Activated CD4-positive, CD25-positive, alpha-beta regulatory T cell treated with anti-CD3 and anti-CD28 coated beads, Interleukin-2, amount 50 U/mL, for 72 hours (primary cell): ENCODE measurements around the gene CKM.
A peak's percentile ranks its signal among the peaks of the same experiment; 100 is the strongest.
"Not testable (repeated sequence)": the region's sequence is repeated elsewhere in the genome, so short reads cannot be mapped to it uniquely, and the experiment has no call there.

ENCODE experiments used
- DNase-seq: peaks from one replicate; pipeline ENCODE4 v3.0.0; 2021

The CKM gene

DNA sequence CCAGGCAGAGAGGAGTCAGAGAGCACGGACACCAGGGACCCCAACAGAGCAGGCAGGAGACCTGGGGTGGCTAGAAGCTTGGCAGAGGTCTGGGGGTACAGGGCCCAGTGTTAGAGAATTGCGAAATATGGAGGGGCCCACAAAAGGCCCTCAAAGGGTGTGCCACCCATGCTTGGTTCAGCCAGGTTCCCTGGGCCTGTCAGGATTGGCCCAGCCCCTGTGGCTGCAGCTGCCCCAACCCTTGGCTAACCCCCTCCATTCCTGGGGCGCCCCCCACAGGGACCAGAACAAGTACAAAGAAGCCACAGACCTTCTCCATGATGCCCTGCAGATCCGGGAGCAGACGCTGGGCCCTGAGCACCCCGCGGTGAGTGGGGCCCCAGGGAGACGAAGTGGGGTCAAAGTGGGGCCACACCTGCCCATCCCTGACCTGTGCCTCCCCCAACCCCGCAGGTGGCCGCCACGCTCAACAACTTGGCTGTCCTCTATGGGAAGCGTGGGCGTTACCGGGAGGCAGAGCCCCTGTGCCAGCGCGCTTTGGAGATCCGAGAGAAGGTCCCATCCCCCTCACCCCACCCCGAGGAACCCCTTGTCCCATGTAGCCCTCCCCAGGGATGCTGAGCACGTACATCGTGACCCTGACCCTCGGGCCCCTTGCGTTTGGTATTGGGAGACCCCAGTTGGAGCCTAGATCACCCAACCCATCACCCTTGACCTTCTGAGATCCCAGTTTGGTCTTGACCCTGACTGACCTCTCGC lies 25.9 kb upstream of the CKM start:
- no peak for DNase-seq

DNA sequence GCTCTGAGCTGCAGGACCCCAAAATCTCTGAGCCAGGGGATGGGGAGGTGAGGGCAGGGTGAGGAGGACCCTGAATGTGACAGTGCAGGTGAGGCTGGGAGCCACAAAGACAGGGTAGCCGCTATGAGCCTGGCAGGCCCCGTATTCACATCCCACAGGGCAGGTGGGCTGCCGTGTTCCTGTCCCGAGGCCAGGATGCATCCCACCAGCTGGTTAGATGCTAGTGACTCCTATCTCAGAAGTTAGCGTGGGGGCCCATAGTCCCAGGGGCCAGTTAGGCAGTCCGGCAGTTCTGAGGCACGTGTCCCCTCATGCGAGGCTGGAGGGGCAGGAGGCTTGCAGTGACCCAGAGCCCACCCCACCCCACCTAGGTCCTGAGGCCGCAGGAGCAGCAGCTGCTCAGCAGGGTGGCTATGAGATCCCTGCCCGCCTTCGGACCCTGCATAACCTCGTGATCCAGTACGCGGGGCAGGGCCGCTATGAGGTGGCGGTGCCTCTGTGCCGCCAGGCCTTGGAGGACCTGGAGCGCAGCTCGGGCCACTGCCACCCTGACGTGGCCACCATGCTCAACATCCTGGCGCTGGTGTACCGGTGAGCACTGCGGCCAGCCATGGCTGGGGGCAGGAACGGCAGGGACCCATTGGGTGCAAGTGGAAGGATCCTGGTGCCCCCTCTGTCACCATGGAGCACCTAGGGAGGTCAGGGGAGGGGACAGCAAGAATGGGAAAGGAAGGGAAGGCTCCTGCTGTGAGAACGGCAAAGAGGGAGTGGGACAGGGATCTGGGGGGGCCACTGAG lies 25.1 kb upstream of the CKM start:
- DNase-seq, result no peak

DNA sequence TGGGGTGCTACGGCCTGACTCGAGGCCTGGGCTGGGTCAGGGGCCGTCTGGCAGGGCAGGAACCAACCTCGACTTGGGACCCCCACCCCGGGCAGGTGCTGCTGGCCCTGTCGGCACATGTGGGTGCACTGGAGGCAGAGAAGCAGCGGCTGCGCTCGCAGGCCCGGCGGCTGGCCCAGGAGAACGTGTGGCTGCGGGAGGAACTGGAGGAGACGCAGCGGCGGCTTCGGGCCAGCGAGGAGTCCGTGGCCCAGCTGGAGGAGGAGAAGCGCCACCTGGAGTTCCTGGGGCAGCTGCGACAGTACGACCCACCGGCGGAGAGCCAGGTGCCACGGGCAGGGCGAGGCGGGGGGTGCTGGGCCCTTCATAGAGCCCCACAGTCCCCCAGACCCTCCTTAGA lies 23.8 kb upstream of the CKM start:
- DNase-seq, result no peak

DNA sequence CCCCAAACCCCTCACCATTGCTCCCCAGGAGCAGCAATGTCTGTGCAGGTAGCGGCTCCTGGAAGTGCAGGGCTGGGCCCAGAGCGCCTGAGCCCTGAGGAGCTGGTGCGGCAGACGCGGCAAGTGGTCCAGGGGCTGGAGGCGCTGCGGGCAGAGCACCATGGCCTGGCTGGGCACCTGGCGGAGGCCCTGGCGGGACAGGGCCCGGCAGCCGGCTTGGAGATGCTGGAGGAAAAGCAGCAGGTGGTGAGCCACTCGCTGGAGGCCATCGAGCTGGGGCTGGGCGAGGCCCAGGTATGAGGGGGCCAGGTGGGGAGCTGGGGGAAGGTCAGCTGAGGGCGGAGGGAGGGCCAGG lies 22.8 kb upstream of the CKM start:
- no peak for DNase-seq

DNA sequence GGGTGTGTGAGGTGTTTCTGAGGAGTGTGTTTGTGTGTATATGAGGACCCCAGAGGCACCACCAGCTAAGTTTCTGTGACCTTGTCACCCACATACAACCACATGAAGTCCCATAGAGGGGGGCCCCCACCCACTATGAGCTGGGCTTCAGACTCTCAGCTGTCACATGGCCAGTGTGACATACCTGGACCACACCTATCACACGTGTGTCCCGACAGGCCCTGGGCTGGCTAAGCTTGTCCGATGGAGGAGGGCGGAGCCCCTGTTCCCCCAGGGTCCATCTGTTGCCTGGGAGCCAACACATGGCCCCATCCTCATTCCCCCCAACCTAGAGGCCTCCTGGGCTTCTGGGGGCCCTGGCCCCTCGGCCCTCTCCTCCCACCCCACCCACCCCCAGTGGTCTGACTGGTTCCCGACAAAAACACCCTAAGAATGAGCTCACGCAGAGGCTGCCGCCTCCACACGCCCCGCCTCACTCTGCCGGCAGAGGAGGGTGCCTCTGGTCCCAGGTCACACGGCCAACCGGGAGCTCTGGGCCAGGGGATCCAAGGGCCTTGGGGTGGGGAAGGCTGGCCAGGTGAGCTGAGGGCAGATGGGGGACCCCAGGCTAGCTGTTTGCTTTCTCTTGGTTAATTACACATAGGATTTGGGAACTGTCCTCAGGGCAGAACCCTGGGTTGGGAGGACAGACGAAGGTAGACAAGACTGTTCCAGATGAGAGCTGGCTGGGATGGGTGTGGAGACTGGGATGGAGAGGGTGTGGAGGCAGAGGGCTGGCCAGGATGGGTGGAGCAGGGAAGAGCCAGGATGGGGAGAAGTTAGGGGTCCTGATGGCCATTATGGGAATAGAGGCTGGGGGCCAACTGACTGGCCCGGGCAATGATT lies 22.2 kb upstream of the CKM start:
- no peak for DNase-seq

DNA sequence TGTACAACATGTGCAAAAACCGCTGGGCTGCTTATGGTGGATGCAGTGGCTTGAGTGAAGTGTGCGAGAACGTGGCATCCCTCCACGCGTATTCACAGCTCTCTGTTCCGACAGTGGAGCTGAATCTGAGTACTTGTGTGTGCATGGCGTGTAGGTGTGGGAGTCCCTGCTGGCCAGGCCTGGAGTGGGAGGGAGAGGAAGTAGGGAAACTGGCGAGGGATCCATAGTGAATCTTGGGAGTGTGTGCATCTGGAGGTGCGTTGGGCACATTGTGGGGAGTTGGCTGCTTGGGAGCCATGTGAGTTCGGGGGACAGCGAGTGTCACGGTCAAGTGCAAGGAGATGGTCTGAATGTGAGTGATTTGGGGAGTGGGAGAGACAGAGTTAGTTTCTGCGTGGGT lies 20.2 kb upstream of the CKM start:
- no peak for DNase-seq

DNA sequence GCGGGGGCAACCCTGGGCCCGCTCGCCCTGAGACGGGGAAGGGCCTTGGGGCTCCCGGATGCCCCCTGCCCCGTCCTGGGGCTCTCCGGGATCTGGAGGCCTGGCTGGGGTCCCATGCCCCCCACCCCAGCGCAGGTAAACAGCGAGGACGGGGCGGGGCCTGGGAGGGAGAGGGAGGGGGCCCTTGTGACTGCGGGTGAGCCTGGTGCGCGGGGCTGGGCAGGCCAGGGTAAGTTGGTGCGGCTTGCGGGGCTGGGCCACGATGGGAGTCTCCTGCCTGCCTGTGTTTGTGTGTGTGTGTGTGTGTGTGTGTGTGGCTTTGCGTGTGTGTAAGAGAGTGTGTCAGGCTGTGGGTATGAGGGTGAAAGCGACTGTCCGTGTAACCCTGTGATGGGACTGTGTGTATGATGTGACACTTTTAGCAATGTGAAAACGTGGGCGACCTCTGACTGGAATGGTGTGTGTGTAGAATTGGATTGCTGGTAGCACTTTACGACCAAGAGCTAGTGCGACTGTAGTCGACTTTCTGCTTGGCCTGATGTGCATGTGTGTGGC lies 18.3 kb upstream of the CKM start:
- no peak for DNase-seq

DNA sequence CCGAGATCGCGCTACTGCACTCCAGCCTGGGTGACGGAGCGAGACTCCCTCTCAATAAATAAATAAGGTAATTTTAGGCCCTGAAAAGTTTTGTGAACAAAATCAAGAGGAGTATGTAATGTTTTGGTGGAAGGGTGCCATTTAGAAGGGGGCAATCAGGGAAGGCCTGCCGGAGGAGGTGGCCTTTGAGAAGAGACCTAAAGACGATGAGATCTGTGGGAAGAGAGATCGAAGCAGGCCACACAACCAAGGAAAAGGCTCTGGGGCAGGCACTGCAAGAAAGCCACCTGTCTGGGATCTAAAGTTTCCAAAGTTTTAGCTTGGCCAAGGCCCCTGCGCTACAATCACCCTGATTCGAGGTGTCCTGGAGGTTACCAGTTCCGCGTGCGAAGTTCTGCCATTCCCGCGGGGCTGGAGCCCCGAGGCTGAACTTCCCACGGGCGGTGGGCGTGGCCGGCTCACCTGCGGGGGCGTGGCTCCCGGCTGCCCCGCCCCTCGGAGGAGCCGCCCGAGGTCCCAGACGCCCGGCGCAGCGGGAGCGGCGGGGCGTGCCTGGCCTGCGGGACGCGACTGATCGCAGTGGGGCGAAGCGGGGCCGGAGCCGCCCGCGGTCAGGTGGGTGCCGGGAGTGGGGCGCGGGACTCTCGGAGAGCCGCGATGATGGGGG lies 17.7 kb upstream of the CKM start, which contains the start of gene KLC3:
KLC3 (plus strand) TSS at position 519 of the 667 bp plus-strand sequence. CDS start 4,792 bp downstream, outside the sequence.
- DNase-seq, result peak; percentile 48

DNA sequence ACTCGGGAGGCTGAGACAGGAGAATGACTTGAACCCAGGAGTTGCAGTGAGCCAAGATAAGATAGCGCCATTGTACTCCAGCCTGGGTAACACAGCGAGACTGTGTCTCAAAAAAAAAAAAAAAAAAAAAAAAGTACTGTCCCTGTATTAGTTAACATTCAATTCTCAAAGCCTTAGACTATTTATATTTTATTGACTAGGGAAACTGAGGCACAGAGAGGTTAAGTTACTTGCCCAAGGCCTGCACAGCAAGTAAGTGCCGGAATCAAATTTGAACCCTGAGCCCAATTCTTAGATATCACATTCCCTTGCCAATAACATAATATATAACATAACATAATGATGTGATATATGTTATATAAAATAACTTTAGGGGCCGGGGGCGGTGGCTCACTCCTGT lies 17.0 kb upstream of the CKM start:
- DNase-seq, result no peak

DNA sequence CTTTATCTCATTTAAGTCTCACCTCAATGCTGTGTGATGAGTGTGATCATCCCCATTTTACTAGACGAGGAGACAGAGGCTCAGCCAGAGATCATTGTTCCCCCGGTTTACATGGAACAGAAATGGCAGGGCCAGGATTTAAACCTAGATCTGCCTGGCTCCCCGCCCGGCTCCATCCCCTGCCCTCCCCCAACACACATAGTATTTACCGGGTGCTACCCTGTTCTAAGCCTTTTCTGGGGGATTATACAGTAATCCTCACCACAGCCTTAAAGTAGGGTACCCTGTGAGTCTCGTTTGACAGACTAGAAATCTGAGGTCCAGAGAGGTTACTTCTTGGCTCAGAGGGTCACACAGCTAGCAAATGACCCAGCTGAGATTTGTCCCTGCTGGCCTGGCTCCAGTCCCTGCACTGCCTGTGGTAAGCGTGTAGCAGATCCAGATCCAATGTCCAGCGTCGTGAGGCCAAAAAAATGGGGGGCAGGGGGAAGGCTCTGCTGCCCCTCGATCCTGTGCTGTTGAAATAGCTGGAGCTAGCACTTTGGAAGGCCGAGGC lies 14.1 kb upstream of the CKM start:
- no peak for DNase-seq

DNA sequence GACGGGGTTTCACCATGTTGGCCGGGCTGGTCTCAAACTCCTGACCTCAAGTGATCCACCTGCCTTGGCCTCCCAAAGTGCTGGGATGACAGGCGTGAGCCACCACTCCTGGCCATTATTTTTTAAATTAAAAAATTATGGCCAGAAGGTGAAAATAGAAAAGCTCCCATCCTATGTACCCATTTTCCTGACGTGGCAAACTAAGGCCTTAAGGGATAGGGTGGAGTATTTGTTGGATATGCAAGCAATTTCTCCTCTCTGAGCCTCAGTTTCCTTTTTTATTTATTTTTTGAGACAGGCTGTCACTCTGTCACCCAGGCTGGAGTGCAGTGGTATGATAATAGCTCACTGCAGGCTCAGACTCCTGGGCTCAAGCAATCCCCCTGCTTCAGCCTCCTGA lies 12.2 kb upstream of the CKM start:
- not testable (repeated sequence) for DNase-seq

DNA sequence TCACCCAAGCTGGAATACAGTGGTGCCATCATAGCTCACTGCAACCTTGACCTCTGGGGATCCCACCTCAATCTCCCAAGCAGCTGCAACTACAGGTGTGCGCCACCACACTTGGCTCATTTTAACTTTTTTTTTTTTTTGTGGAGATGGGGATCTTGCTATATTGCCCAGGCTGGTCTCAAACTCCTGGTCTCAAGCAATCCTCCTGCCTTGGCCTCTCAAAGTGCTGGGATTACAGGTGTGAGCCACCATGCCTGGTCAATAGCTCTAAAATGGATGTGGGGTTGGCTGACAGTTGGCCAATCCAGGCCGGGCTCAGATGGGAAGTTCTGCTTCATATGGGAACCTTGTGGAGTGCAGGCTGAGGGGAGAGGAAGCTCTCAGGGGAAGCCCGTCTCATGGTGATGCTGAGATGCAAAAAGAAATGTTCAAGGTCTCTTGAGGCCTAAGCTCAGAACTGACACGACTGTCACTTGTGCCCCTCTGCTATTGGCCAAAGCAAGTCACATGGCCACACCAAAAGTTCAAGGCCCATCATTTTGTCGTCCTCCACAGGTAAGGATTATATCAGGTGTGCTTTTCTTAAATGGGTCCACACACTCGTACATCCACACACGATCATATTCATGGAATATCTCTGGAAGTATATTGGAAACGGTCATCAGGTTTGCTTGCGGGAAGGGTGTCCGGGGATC lies 11.1 kb upstream of the CKM start:
- DNase-seq, result no peak

DNA sequence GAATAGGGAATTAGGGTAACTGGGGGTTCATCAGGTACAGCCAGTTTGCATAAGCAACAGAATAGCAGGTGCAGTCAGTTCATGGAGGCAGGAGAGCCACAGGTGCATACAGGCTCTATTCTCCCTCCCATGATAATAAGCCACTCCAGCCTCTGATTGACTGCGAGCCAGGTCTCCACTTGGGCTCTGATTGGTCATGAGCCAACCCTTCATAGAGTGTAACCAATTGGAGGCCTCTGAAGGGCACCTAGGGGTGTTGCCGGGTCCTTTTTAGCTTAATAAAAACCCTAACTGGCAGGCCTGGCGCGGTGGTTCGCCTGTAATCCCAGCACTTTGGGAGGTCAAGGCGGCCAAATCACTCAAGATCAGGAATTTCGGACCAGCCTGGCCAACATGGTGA lies 8.7 kb upstream of the CKM start:
- DNase-seq, result no peak

DNA sequence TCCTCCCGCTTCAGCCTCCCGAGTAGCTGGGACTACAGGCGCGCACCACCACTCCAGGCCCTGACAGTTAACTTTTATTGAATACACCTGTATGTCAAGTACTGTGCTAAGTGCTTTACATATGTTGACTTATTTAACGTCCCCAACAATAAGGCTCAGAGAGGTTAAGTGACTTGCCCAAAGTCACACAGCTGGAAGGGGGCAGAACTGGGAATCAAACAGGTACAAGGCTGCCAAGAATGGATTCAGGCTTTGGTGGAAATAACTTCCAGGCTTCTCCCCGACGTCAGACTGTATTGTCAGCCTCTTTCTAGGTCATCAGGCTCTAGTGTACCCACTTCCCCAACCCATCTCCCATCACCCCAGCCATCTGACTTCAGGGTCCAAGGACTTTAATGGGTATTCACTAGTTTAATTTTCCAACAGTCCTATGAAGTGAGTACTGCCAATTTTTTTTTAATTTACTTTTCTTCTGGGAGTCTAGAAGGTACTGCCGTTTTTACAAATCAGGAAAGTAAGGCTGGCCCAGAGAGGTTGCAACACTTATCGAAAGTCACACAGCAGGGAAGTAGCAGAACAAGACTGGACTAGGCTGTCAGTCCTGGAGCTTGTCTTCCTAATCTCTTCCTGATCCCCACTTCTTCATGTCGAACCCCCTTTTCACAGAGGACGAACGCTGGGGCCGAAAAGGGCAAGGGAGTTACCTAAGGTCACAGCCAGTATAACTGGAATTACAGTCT lies 4.9 kb upstream of the CKM start:
- no peak for DNase-seq

DNA sequence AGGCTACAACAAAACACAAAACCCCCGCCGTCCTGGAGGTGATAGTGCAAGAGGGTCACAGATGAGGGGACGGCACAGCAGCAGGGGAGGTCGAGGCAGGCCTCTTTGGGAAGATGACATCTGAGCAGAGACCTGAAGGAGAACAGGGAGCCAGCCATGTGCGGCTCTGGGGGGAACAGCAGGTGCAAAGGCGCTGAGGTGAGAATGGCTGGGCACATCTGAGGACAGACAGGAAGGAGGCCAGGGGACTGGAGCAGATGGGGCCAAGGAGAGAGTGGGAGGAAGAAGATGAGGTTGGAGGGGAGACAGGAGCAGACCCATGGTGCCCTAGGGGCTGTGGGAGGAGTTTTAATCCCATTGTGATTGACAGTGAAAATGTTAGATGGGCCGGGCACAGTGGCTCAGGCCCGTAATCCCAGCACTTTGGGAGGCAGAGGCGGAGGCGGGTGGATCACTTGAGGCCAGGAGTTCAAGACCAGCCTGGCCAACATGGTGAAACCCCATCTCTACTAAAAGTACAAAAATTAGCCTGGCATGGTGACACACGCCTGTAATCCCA lies 1.8 kb upstream of the CKM start:
- DNase-seq, result no peak

DNA sequence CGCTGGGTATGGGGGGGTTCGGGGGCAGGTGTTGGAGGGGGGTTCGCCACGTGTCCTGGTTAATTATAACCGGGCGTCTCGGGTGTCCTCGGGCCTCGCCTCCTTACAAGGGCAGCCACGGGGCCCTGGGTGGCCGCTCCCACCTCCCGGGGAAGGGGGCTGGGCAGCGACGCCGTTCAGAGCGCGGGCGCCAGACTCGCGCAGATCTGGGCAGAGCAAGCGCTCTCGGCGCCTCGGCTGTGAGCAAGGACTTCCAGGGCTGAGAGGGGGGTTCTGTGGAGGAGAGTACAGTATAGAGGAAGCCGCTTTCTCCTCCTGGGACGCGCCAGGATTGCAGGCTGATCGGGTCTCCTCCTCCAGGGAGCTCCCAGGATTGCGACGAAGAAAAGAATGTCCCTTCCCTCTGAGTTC lies 1.0 kb upstream of the CKM start:
- no peak for DNase-seq

DNA sequence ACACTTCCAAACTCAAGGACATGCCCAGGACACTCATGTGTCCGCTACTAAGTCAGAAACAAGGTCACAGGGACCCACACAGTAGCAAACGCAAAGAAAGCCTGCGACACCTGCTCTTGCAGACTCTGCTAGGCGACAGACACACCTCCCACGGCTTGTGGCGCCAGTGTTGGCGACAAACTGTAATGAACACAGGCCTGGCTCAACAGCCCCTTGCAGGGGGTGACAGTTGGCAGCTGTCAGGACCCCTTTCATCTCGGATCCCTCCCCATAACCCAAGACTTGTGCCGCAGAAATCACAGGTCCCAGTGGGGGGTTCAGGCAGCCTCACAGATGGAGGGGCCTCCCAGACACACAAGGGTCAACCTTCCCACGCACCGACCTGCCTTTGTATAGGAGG lies 364 bp downstream of the CKM start:
- DNase-seq, result no peak

DNA sequence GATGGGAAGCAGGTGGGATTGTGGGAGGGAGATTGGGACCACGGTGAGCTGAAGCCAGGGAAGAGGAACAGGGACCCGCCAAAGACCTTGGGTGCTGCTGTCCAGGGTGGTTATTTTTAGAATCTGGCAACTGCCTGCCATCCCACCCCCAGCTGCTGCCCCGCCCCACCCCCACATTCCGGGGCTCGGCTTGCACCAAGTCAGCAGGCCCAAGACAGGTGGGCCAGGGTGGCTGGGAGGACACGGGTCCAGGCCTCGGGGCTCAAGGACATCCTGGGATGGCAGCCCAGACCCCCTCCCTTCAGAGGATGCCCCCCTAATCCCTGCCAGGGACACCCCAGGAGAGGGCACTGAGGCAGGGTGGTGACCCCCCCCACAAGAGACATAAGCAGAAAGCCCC lies 827 bp downstream of the CKM start:
- no peak for DNase-seq

DNA sequence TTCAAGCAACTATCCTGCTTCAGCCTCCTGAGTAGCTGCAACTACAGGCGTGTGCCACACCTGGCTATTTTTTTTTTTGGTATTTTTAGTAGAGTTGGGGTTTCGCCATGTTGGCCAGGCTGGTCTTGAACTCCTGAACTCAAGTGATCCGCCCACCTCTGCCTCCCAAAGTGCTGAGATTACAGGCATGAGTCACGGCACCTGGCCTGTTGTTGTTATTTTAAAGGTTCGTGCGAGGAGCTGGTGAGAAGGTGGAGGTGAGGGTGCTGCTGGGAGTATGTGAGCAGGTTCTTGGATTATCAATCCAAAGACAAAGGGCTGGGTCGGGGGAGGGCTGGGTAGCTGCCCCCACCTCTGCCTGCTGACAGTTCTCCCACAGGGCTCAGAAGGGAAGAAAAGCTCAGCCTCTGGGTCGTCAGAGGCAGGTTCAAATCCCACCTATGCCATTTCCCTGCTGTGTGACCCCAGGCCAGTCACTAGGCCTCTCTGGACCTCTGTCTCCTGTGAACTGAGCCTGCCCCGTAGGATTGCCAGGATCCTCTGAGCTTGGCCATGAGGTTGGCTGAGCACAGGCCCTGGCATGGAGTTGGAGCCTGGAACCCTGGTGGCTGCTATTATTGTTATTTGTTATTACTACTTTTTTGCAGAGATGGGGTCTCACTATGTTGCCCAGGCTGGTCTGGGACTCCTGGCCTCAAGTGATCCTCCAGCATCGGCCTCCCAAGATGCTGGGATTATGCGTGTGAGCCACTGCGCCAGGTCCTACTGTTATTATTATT lies 1.5 kb downstream of the CKM start:
- DNase-seq, result no peak

DNA sequence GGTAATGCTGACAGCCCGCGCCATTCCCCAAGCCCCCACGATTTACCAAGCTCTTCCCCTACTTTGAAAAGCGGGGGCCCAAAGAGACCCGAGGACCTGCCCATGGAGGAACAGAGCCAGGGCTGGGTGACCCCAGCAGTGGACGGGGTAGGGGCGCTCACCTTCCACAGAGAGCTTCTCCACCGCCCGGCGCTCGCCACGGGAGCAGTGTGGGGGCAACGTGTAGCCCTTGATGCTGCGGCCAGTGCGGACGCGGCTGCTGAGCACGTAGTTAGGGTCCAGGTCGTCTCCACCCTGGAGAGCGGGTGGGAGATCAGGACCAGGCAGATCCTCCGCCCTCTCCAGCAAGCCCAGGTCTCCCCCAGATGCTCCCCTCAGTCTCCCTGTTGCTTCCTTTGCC lies 7.4 kb downstream of the CKM start:
- no peak for DNase-seq
